Measurements from ENCODE around the gene ABTB2.

The ABTB2 gene

GRCh38 chr11:34359548-34359891 lies 1.7 kb upstream of the ABTB2 start:
- no peak for DNase-seq

GRCh38 chr11:34358728-34359547 lies 1.1 kb upstream of the ABTB2 start:
- DNase-seq: peak; percentile 24

GRCh38 chr11:34358258-34358727 lies 483 bp upstream of the ABTB2 start:
- DNase-seq: no peak

GRCh38 chr11:34356913-34357700 lies 703 bp downstream of the ABTB2 start:
- peak; percentile 23 for DNase-seq

GRCh38 chr11:34356576-34356912 lies 1.3 kb downstream of the ABTB2 start:
- no peak for DNase-seq

- DNase-seq: no peak
These were observed 1.7 kb downstream of the ABTB2 start for GRCh38 chr11:34356130-34356529.

- DNase-seq: no peak
These were observed 2.1 kb downstream of the ABTB2 start for GRCh38 chr11:34355726-34356125.

GRCh38 chr11:34354782-34355181 lies 3.0 kb downstream of the ABTB2 start:
- DNase-seq: no peak

GRCh38 chr11:34353881-34354280 lies 3.9 kb downstream of the ABTB2 start:
- no peak for DNase-seq

- no peak for DNase-seq
These were observed 5.9 kb downstream of the ABTB2 start for GRCh38 chr11:34351687-34352469.

GRCh38 chr11:34351051-34351450 lies 6.8 kb downstream of the ABTB2 start:
- DNase-seq: no peak

GRCh38 chr11:34349882-34350281 lies 7.9 kb downstream of the ABTB2 start:
- DNase-seq: no peak

- no peak for DNase-seq
These were observed 8.9 kb downstream of the ABTB2 start for GRCh38 chr11:34348919-34349318.

GRCh38 chr11:34348096-34348495 lies 9.7 kb downstream of the ABTB2 start:
- no peak for DNase-seq

- DNase-seq: no peak
These were observed 11.3 kb downstream of the ABTB2 start for GRCh38 chr11:34346551-34346950.

- DNase-seq: no peak
These were observed 11.8 kb downstream of the ABTB2 start for GRCh38 chr11:34345991-34346480.

- DNase-seq: no peak
These were observed 12.3 kb downstream of the ABTB2 start for GRCh38 chr11:34345540-34345876.

- DNase-seq: no peak
These were observed 12.9 kb downstream of the ABTB2 start for GRCh38 chr11:34344768-34345539.

- DNase-seq: no peak
These were observed 13.4 kb downstream of the ABTB2 start for GRCh38 chr11:34344410-34344767.

- DNase-seq: no peak
These were observed 14.1 kb downstream of the ABTB2 start for GRCh38 chr11:34343686-34344085.

GRCh38 chr11:34343153-34343552 lies 14.7 kb downstream of the ABTB2 start:
- no peak for DNase-seq

- no peak for DNase-seq
These were observed 15.8 kb downstream of the ABTB2 start for GRCh38 chr11:34341931-34342533.
